GM12865 (cell line): ENCODE measurements around the gene TGFBR3L.

Experiments used
- DNase-seq: peaks from one replicate; pipeline ENCODE4 v3.0.0; 2010; ENCODE audit warnings: low read depth
- H3K4me3 ChIP-seq: 2 replicates; pipeline ENCODE4 v1.5.1; 2011; ENCODE audit warnings: mild to moderate bottlenecking, low read depth, low read length, control low read depth
- CTCF ChIP-seq: IDR thresholded peaks from 2 replicates; pipeline ENCODE4 v1.5.1; 2011; ENCODE audit warnings: low read length, control low read depth, low read depth, inconsistent platforms; ENCODE audit not compliant: insufficient read depth; ENCODE audit errors: missing control alignments

The TGFBR3L gene

GRCh38 chr19:7881910-7882309 is 32.7 kb upstream of the TGFBR3L start:
- H3K4me3 ChIP-seq = no peak overlapping the region
- no peak for DNase-seq
- TF ChIP-seq CTCF = no peak

GRCh38 chr19:7883105-7883504 is 31.5 kb upstream of the TGFBR3L start:
- TF ChIP-seq CTCF = no peak
- no peak overlapping the region for H3K4me3 ChIP-seq

GRCh38 chr19:7883796-7884570 is 30.6 kb upstream of the TGFBR3L start:
- DNase-seq = no peak
- H3K4me3 ChIP-seq = no peak overlapping the region
- TF ChIP-seq CTCF = no peak

More at GRCh38 chr19:7883105-7883504, 31.5 kb upstream of the TGFBR3L start:
- DNase-seq = no peak

GRCh38 chr19:7885818-7886217 is 28.8 kb upstream of the TGFBR3L start:
- no peak overlapping the region for H3K4me3 ChIP-seq
- TF ChIP-seq CTCF = no peak
- no peak for DNase-seq

DNA sequence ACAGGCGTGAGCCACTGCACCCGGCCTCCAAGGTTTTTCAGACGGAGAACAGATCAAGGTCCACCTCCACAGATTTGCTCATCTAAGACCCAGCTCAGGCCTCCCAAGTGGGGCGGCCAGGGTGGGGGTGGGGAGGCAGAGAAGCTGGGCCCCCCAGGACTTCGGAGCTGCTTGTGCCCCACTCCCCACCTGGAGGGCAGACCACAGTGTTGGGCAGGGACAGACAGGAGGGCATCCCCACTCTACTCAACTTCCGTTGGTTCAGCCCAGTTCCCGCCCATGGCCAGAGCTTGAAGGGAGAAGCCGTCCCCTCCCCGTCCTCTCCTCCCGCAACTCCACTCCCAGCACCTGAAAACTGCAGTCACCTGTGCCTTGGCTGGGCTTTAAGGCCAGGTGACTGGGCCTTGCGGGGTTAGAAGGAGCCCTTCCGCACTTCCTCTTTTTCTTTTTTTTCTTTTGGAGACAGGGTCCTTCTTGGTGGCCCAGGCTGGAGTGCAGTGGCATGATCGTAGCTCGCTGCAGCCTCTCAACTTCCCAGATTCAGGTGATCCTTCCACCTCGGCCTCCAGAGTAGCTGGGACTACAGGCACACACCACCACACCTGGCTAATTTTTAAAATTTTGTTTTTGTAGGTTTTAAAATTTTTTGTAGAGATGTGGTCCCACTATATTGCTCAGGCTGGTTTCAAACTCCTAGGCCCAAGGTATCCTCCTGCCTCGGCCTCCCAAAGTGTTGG is 27.1 kb upstream of the TGFBR3L start:
- H3K4me3 ChIP-seq = no peak overlapping the region
- no peak for TF ChIP-seq CTCF
- no peak for DNase-seq

DNA sequence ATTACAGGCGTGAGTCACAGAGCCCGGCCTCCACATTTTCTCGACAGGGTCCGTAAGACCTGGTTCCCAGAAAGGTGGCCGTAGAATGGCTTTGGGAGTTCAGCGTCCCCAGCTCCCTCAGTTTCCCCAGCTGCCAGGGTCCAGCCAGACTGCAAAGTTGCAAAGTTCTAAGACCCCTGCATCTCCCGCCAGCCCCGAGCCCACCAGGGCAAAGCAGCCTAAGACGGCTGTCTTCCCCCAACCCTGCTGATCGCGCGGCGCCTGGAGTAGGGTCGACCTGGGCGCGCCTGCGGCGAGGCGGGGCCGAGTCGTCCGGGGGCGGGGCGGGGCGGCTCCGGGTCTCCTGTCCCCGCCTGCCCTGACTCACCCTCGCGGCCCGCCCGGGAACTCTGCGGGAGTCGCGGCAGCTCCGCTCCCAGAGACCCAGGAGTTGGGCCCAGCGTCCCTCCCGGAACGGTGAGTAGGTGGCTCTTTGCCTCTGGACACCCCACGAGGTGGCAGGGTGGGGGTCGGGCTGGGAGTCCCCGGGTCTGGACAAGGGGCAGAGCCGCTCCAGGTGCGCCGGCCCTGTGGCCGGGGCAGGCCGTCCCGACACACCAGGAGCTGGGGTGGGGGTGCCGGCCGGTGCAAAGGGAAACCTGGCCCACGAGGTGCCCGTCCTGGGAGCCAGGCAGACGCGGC is 26.3 kb upstream of the TGFBR3L start, which contains the start of gene LRRC8E:
LRRC8E (plus strand) TSS at position 366 of the 681 bp plus-strand sequence. CDS start 7,094 bp downstream, outside the sequence.
- no peak within 1 kb of the TSS for H3K4me3 ChIP-seq
- no peak for TF ChIP-seq CTCF

More for the DNA sequence above, 26.3 kb upstream of the TGFBR3L start, which contains the start of gene LRRC8E:
- no peak for DNase-seq
